GM12891 (cell line): ENCODE data around the gene USP25.

Experiments
- PAX5 ChIP-seq: IDR thresholded peaks from 2 replicates; pipeline ENCODE4 v1.6.1; 2011; ENCODE audit warnings: low read length, moderate library complexity, mild to moderate bottlenecking; ENCODE audit not compliant: insufficient read depth, severe bottlenecking
- POLR2A ChIP-seq: IDR thresholded peaks from 2 replicates; pipeline ENCODE4 v1.6.1; 2011; ENCODE audit warnings: low read depth, low read length, control low read depth
- POLR2AphosphoS5 ChIP-seq: IDR thresholded peaks from 2 replicates; pipeline ENCODE4 v1.6.1; 2011; ENCODE audit warnings: low read depth, low read length, control low read depth
- POU2F2 ChIP-seq: IDR thresholded peaks from 2 replicates; pipeline ENCODE4 v1.6.1; 2011; ENCODE audit warnings: low read depth, mild to moderate bottlenecking, control low read depth, low read length, moderate library complexity
- SPI1 ChIP-seq: IDR thresholded peaks from 2 replicates; pipeline ENCODE4 v1.6.1; 2011; ENCODE audit warnings: low read depth, low read length, control low read depth
- TAF1 ChIP-seq: IDR thresholded peaks from 2 replicates; pipeline ENCODE4 v1.6.1; 2011; ENCODE audit warnings: low read depth, low read length, control low read depth

GRCh38 chr21:15768045-15768601 is 38.3 kb downstream of the USP25 start:
- TF ChIP-seq SPI1: no peak
- no peak for TF ChIP-seq POLR2A
- no peak for TF ChIP-seq TAF1
- TF ChIP-seq POLR2AphosphoS5: no peak
- TF ChIP-seq PAX5: no peak
- TF ChIP-seq POU2F2: no peak
